IPS-18c (cell line): ENCODE measurements around the gene ZFYVE19.
"Not testable (repeated sequence)": the region's sequence is repeated elsewhere in the genome, so short reads cannot be mapped to it uniquely, and the experiment has no call there.

ENCODE experiments used
- H3K4me3 ChIP-seq: 2 replicates; pipeline ENCODE4 v1.7.0; 2013; ENCODE audit warnings: low read depth, mild to moderate bottlenecking, low read length, moderate library complexity; ENCODE audit not compliant: insufficient read depth
- H3K9me3 ChIP-seq: one replicate; pipeline ENCODE4 v1.6.1; 2013; ENCODE audit warnings: mild to moderate bottlenecking, low read length, moderate library complexity; ENCODE audit not compliant: control insufficient read depth, insufficient read depth

The ZFYVE19 gene

GRCh38 chr15:40855706-40856234 is 48.9 kb downstream of the ZFYVE19 start:
- Histone ChIP-seq H3K9me3 (no peaks in the 10 kb centered on the region), H3K4me3 (no peak overlapping the region)

DNA sequence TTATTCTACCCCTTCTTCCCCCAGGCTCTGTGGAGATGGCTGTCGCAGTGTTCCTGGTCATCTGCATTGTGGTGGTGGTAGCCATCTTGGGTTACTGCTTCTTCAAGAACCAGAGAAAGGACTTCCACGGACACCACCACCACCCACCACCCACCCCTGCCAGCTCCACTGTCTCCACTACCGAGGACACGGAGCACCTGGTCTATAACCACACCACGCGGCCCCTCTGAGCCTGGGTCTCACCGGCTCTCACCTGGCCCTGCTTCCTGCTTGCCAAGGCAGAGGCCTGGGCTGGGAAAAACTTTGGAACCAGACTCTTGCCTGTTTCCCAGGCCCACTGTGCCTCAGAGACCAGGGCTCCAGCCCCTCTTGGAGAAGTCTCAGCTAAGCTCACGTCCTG is 49.9 kb downstream of the ZFYVE19 start:
- Histone ChIP-seq H3K9me3 (no peaks in the 10 kb centered on the region), H3K4me3 (no peak overlapping the region)

DNA sequence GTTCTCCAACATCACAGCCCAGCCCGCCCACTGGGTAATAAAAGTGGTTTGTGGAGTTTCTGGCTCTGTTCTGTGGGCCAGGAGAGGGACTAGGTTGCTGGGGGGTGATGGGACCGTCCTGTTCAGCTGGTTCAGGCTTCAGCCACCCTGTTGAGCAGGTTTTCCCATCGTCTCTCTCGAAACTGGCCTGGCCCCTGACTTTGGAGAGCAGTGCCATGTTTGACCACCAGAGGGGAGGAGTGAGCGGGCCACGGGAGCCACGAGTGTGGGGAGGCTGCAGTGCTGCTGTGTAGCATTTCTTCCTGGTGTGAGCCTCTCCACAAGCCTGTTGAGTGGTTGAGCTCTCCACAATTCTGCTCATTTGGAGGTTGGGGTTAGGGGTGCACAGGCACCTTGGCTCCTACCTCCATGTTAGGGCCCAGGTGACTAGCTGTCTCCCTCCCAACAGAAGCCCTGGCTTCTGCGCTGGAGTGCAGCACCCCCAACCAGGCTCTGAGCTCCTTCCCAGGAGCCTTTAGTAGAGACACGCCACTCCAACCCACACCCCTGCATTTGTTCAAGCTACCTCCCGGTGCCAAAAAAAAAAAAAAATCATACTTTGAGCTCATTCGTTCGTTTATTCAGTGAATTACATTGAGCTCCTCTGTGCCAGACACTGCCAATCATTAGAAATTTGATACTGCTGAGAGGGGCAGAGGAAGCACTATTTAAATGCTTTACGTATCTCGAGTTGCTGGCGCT is 50.9 kb downstream of the ZFYVE19 start:
- H3K9me3 ChIP-seq: no peaks in the 10 kb centered on the region
- H3K4me3 ChIP-seq: no peak overlapping the region

- Histone ChIP-seq H3K9me3 (no peaks in the 10 kb centered on the region), H3K4me3 (no peak overlapping the region)
Observed at GRCh38 chr15:40858706-40859105, 51.8 kb downstream of the ZFYVE19 start.

GRCh38 chr15:40859206-40859851 is 52.4 kb downstream of the ZFYVE19 start:
- Histone ChIP-seq H3K4me3 (no peak overlapping the region), H3K9me3 (no peaks in the 10 kb centered on the region)

DNA sequence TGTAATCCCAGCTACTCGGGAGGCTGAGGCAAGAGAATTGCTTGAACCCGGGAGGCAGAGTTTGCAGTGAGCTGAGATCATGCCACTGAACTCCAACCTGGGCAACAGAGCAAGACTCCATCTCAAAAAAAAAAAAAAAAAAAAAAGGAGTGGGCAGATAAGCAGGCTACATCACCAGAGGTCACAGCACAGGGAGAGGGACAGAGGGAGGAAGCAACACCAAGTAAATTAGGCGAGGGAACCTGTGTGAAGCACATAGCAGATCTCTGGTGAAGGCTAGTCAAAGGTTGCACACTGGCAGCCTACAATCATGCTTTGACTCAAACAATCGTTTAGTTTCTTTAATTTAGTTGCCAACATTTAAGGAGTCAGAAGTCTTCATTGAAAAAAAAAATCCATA is 54.3 kb downstream of the ZFYVE19 start:
- not testable (repeated sequence) for H3K4me3 ChIP-seq

DNA sequence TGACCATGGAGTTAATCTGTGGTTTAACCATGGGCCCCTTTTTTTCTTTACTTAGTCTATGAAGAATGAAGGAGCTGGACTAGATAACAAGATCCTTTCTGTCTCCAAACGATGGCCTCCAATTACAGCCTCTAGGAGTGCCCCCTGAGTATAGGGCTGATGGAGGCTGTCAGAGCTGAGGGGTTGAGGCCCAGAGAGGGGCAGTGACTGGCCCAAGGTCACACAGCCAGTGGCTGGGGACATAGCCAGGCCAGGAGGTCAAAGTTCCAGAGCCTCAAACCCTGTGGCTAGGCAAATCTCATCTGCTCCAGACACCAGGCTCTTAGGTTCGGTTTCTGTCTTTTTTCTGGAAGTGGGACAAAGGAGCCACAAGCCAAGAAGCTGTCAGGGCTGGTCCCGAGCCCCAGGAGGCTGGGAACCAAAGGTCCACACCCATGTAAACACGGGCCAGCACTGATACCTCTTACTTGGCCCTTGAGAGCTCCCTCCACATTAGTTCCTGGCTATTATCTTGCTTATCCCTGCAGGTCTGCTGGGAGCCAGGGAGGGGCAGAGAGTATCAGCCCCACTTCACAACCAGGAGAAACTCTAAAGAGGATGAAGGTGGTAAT is 56.9 kb downstream of the ZFYVE19 start:
- H3K9me3 ChIP-seq: no peaks in the 10 kb centered on the region
- no peak overlapping the region for H3K4me3 ChIP-seq

More for the DNA sequence above, 54.3 kb downstream of the ZFYVE19 start:
- H3K9me3 ChIP-seq: not testable (repeated sequence)
